Transverse colon (tissue), 4 donors: ENCODE data around the gene GJB3. TPM values are rescaled to one million over a fixed set of nuclear protein-coding genes. Genes with fewer than 3 reads are reported as not detected.

Source experiments
- DNase-seq: peaks from one replicate; pipeline ENCODE4 v3.0.0-alpha.2; 2019
- H3K27ac ChIP-seq, 4 donors: fragments of 200-600 bp; sonication (generic); 2 replicates each; pipeline ENCODE4 v1.5.1; 2016 to 2018; ENCODE audit warnings: inconsistent platforms in 4 of 4
- H3K27me3 ChIP-seq: fragments of 200-600 bp; sonication (generic); 2 replicates; pipeline ENCODE4 v1.5.1; 2017; ENCODE audit warnings: inconsistent platforms
- H3K36me3 ChIP-seq, 4 donors: fragments of 200-600 bp; sonication (generic); 2 replicates each; pipeline ENCODE4 v1.5.1; 2017 to 2019; ENCODE audit warnings: inconsistent platforms in 4 of 4
- H3K4me1 ChIP-seq, 4 donors: fragments of 200-600 bp; sonication (generic); 2 replicates each; pipeline ENCODE4 v1.5.1; 2017 to 2020; ENCODE audit warnings: inconsistent platforms in 4 of 4
- H3K4me3 ChIP-seq, 4 donors: fragments of 200-600 bp; sonication (generic); 1 replicate in 1 of 4; 2 replicates in 3 of 4; pipeline versions ENCODE4 v1.5.1 to v1.6.1; 2017 to 2019; ENCODE audit warnings: inconsistent platforms in 4 of 4
- H3K9me3 ChIP-seq, 2 donors: fragments of 200-600 bp; sonication (generic); 2 replicates each; pipeline ENCODE4 v1.5.1; 2017 to 2019; ENCODE audit warnings: inconsistent platforms in 2 of 2
- EP300 ChIP-seq: sonication (generic); formaldehyde crosslinking; IDR thresholded peaks from one replicate; pipeline ENCODE4 v1.6.1; 2017; ENCODE audit warnings: antibody characterized with exemption, low read depth
- POLR2A ChIP-seq: fragments of 450-650 bp; IDR thresholded peaks from one replicate; pipeline ENCODE4 v1.6.1; 2016; ENCODE audit warnings: antibody characterized with exemption, mild to moderate bottlenecking, moderate library complexity
- POLR2AphosphoS5 ChIP-seq, 3 donors: sonication (generic); formaldehyde crosslinking; IDR thresholded peaks; one replicate each; pipeline ENCODE4 v1.6.1; 2016; ENCODE audit warnings: antibody characterized with exemption in 3 of 3
- WGBS, 2 donors: methylation state at CpG; one replicate each; pipeline ENCODE4 v1.1.5; 2018; ENCODE audit warnings: low coverage in 1 of 2; 5-methylcytosine and 5-hydroxymethylcytosine counted together
- in situ Hi-C, 4 donors: fragments of 200-750 bp; cut with MboI; loops; one replicate each; pipeline versions ENCODE4 v1.15.0 to v1.15.1; 2017; ENCODE audit warnings: low sequenced_read_pairs in 3 of 4, low pct_ligation_motif_present in 1 of 4, low pct_unique_long_range_greater_than_20kb in 1 of 4
- intact Hi-C: fragments of 100-400 bp; cut with DNase I; formaldehyde crosslinking; loops from one replicate; pipeline ENCODE4 v1.15.1; 2023; ENCODE audit warnings: low total_unique reads
- total RNA-seq, 4 donors: library from RNA; depleted of rRNA; stranded (reverse); fragments of >200 nt; gene quantifications; one replicate each; pipeline ENCODE4 v1.1.0, GENCODE V29; 2016
- TF ChIP-seq, protein P1 (sequence below), 5 experiments: fragments of 200-600 bp in 3 of 5; fragments of 450-650 bp in 2 of 5; sonication (generic) in 3 of 5; IDR thresholded peaks; 1 replicate in 2 of 5; 2 replicates in 3 of 5; pipeline ENCODE4 v1.5.1; 2016 to 2017; ENCODE audit warnings: antibody characterized with exemption in 5 of 5, inconsistent platforms in 3 of 5, mild to moderate bottlenecking in 2 of 5, moderate library complexity in 1 of 5

The GJB3 gene
- total RNA-seq, 4 donors from 2014 or later: 2.9 to 6.7 TPM; not detected in 2

DNA sequence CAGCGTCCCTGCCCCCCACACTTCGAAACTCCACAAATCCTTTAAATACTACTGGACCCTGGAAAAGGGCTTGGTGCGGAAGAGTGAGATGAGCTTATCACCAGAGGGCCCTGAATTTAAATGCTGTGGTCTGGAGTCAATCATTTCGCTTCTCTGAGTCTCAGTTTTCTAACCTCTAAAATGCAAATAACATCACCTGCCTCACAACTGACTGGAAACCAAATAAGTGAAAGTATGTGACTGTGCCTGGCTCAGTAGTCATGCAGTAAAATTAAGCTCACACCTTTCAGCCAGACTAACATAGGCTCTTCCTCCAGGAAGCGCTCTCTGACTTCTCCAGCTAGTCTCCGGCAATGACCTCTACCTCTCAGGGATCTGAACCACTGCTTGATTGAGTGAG is 16.0 kb downstream of the GJB3 start:
- 81% methylated on average over 6 of the region's 6 CpGs; no CpG with 5 or more reads in 1 of the 2 donors for WGBS, 2 donors
- Histone ChIP-seq H3K27ac (no peak overlapping the region), H3K4me3 (no peak overlapping the region), H3K9me3 (no peaks in the 10 kb centered on the region), H3K27me3 (peaks cover 28% of the 10 kb centered on the region), H3K36me3 (no peaks in the 10 kb centered on the region), H3K4me1 (peaks cover 0 to 8% (median 1%) of the 10 kb centered on the region in 4 donors)
- no peak for DNase-seq
- in situ Hi-C loops (no loop called here), intact Hi-C loops (no loop called here)
- TF ChIP-seq POLR2A: no peak
- no peak for TF ChIP-seq POLR2AphosphoS5 (IDR thresholded peaks at IDR 0.05)
- TF ChIP-seq, protein P1, sequence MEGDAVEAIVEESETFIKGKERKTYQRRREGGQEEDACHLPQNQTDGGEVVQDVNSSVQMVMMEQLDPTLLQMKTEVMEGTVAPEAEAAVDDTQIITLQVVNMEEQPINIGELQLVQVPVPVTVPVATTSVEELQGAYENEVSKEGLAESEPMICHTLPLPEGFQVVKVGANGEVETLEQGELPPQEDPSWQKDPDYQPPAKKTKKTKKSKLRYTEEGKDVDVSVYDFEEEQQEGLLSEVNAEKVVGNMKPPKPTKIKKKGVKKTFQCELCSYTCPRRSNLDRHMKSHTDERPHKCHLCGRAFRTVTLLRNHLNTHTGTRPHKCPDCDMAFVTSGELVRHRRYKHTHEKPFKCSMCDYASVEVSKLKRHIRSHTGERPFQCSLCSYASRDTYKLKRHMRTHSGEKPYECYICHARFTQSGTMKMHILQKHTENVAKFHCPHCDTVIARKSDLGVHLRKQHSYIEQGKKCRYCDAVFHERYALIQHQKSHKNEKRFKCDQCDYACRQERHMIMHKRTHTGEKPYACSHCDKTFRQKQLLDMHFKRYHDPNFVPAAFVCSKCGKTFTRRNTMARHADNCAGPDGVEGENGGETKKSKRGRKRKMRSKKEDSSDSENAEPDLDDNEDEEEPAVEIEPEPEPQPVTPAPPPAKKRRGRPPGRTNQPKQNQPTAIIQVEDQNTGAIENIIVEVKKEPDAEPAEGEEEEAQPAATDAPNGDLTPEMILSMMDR (IDR thresholded peaks at IDR 0.05): no peak
- no peak for TF ChIP-seq EP300

DNA sequence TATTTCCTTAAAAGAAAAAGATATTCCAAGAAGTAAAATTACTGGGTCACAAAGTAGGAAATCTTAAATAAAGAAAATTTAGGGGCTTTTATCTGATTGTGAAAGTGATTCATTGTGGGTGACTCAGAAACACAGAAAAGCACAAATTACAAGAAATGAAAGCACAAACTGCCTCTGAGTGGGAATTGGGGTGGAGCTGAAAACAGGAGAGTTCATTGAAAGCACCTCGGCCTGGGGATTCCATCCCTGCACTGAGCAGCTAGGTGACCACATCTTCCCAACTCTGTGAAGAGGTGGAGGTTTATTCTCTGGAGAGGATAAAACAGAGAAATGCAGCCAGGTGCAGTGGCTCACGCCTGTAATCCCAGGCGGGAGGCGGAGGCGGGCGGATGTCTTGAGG is 19.2 kb downstream of the GJB3 start:
- in situ Hi-C loops: no loop called here

DNA sequence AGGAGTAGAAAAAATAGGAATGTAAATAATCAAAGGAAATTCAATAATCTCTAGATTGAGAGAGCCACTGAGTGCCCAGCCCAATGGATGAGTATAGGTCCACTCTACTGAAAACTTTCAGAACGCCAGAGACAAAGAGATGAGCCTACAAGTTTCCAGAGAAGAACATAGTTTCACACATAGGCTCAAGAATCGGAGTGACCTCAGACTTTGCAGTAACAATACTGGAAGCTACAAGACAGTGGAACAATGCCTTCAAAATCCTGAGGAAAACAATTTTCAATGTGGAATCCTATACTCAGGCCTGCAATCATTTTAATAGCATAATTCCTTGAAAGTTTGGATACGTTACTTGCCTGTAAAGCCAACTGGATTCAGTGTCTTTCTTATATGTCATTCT is 22.8 kb downstream of the GJB3 start:
- Histone ChIP-seq H3K36me3 (no peaks in the 10 kb centered on the region), H3K27me3 (no peaks in the 10 kb centered on the region), H3K4me3 (no peak overlapping the region), H3K27ac (no peak overlapping the region), H3K9me3 (no peaks in the 10 kb centered on the region), H3K4me1 (no peaks in the 10 kb centered on the region)
- in situ Hi-C loops: no loop called here
- intact Hi-C loops: no loop called here
- DNase-seq: no peak
- WGBS, 2 donors: 88 to 92% methylated on average over 3 of the region's 3 CpGs
- TF ChIP-seq EP300 (no peak), POLR2A (no peak), POLR2AphosphoS5 (IDR thresholded peaks at IDR 0.05) (no peak)
- TF ChIP-seq, protein P1 (IDR thresholded peaks at IDR 0.05): no peak

More for the DNA sequence above, 19.2 kb downstream of the GJB3 start:
- TF ChIP-seq EP300 (no peak), POLR2AphosphoS5 (IDR thresholded peaks at IDR 0.05) (no peak), POLR2A (no peak)
- TF ChIP-seq, protein P1 (IDR thresholded peaks at IDR 0.05): no peak
- Histone ChIP-seq H3K27ac (no peak overlapping the region), H3K4me3 (no peak overlapping the region), H3K27me3 (peaks cover 6% of the 10 kb centered on the region), H3K36me3 (no peaks in the 10 kb centered on the region), H3K4me1 (no peaks in the 10 kb centered on the region), H3K9me3 (no peaks in the 10 kb centered on the region)
- intact Hi-C loops: no loop called here
- 75 to 77% methylated on average over 5 to 6 of the region's 6 CpGs for WGBS, 2 donors
- no peak for DNase-seq

DNA sequence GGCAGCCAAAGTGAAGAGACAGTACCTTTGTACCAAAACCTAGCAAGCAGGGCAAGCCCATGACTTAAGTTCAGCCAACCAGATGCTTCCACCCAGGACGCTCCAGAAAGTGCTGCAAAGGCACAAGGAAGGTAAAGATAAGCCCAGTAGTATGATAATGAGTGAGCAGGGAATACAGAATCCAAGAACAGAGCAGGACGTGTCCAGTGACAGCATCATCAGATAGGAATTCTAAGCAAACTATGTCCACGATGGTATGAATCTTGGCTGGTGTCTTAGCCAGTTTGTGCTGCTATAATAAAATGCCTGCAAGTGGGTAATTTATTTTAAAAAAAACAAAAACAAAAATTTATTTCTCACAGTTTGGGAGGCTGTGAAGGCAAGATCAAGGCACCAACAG is 25.4 kb downstream of the GJB3 start:
- in situ Hi-C loops: no loop called here
- 77 to 85% methylated on average over 2 to 3 of the region's 3 CpGs for WGBS, 2 donors
- Histone ChIP-seq H3K9me3 (no peaks in the 10 kb centered on the region), H3K36me3 (no peaks in the 10 kb centered on the region), H3K4me3 (no peak overlapping the region), H3K27me3 (no peaks in the 10 kb centered on the region), H3K27ac (no peak overlapping the region), H3K4me1 (no peaks in the 10 kb centered on the region)
- intact Hi-C loops: no loop called here
- DNase-seq: no peak
- TF ChIP-seq POLR2A (no peak), EP300 (no peak), POLR2AphosphoS5 (IDR thresholded peaks at IDR 0.05) (no peak)
- TF ChIP-seq, protein P1 (IDR thresholded peaks at IDR 0.05): no peak
